Astrocyte (in vitro differentiated cells and primary cell): ENCODE results near the gene TBC1D9.

Experiments
- EZH2 ChIP-seq: IDR thresholded peaks from 2 replicates; pipeline ENCODE4 v1.6.1; 2012; ENCODE audit warnings: mild to moderate bottlenecking, low read length, inconsistent platforms; ENCODE audit not compliant: insufficient read depth
- TF ChIP-seq, protein P1 (sequence below): IDR thresholded peaks from 2 replicates; pipeline ENCODE4 v1.5.1; 2011; ENCODE audit warnings: low read depth, mild to moderate bottlenecking, inconsistent platforms, low read length, moderate library complexity; ENCODE audit not compliant: insufficient read depth

DNA sequence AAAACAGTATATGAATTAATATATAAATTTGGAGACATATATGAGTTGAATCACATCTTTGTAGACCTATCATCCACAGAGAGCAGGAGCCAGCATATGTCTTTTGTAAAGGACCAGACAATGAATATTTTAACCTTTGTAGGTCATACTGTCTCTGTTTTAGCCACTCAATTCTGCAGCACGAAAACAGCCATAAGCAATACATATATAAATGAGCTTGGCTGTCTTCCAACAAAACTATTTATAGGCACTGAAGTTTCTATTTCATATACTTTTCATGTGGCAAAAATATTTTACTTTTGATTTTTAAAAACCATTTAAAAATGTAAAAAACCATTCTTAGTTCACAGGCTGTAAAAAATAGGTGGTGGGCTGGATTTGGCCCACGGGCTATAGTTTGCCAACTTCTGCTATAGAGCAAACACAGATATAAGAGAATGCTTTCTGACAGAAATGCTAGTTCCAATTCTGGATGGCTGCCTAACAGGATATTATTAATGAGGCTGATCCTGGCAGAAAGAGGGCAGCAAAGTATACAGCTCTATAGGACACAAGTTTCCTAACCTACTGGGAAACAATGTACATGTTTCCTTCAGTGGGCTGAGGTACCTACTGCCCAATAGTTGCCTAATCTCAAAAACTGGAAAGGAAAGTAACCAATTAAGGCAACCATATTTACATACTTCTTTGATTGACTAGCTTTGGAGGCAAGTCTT lies 129.4 kb downstream of the TBC1D9 start:
- TF ChIP-seq, protein P1, sequence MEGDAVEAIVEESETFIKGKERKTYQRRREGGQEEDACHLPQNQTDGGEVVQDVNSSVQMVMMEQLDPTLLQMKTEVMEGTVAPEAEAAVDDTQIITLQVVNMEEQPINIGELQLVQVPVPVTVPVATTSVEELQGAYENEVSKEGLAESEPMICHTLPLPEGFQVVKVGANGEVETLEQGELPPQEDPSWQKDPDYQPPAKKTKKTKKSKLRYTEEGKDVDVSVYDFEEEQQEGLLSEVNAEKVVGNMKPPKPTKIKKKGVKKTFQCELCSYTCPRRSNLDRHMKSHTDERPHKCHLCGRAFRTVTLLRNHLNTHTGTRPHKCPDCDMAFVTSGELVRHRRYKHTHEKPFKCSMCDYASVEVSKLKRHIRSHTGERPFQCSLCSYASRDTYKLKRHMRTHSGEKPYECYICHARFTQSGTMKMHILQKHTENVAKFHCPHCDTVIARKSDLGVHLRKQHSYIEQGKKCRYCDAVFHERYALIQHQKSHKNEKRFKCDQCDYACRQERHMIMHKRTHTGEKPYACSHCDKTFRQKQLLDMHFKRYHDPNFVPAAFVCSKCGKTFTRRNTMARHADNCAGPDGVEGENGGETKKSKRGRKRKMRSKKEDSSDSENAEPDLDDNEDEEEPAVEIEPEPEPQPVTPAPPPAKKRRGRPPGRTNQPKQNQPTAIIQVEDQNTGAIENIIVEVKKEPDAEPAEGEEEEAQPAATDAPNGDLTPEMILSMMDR, result no peak
- no peak for TF ChIP-seq EZH2
